SK-N-SH (cell line): ENCODE results near the gene VPS8. TPM values are rescaled to one million over a fixed set of nuclear protein-coding genes. Genes with fewer than 3 reads are reported as not detected.

Source experiments
- CTCF ChIA-PET: fragments of 300-600, 350-600 bp; formaldehyde crosslinking; extraction: SDS; loops from one replicate; lab custom pipeline; 2021; lab: Yijun Ruan, JAX
- POLR2A ChIA-PET: fragments of 350-600 bp; sonication (Branson Sonifier 250); formaldehyde crosslinking; extraction: SDS; loops from one replicate; lab custom pipeline; 2020; ENCODE audit warnings: antibody characterized with exemption, inconsistent platforms; lab: Yijun Ruan, JAX
- DNase-seq: peaks from one replicate; pipeline ENCODE4 v3.0.0; 2012
- H2AFZ ChIP-seq: fragments of 200-600 bp; sonication (generic); 2 replicates; pipeline ENCODE4 v1.8.1; 2016; ENCODE audit warnings: antibody characterized with exemption, mild to moderate bottlenecking, low read depth
- H3F3A ChIP-seq: fragments of 200-600 bp; sonication (generic); replicated peaks from 2 replicates; pipeline ENCODE3; 2016; ENCODE audit warnings: antibody characterized with exemption, mild to moderate bottlenecking; ENCODE audit not compliant: insufficient read depth
- H3K27ac ChIP-seq, 2 experiments: fragments of 200-500 bp in 1 of 2; fragments of 200-600 bp in 1 of 2; sonication (Bioruptor generic) in 1 of 2; sonication (generic), shearing (Covaris generic) in 1 of 2; 2 replicates each; pipeline versions ENCODE4 v1.5.1 to v1.6.1; 2014 to 2016; ENCODE audit warnings: low read depth in 2 of 2, inconsistent platforms in 1 of 2, low read length in 1 of 2, mild to moderate bottlenecking in 1 of 2, mixed read lengths in 1 of 2
- H3K27me3 ChIP-seq: fragments of 200-600 bp; sonication (generic), shearing (Covaris generic); 2 replicates; pipeline ENCODE4 v1.6.1; 2016; ENCODE audit warnings: mixed run types; ENCODE audit not compliant: insufficient read depth
- H3K36me3 ChIP-seq, 2 experiments: fragments of 200-500 bp in 1 of 2; fragments of 200-600 bp in 1 of 2; sonication (Bioruptor generic) in 1 of 2; sonication (generic) in 1 of 2; replicated peaks in 1 of 2; 2 replicates each; pipeline versions ENCODE3 to v1.5.1; 2014 to 2016; ENCODE audit warnings: low read length in 1 of 2, mild to moderate bottlenecking in 1 of 2; ENCODE audit not compliant: insufficient read depth in 2 of 2, control insufficient read depth in 1 of 2
- H3K4me1 ChIP-seq, 2 experiments: fragments of 200-500 bp in 1 of 2; fragments of 200-600 bp in 1 of 2; sonication (Bioruptor generic) in 1 of 2; sonication (generic), shearing (Covaris generic) in 1 of 2; 2 replicates each; pipeline versions ENCODE4 v1.5.1 to v1.6.1; 2014 to 2016; ENCODE audit warnings: low read depth in 1 of 2, low read length in 1 of 2, mixed run types in 1 of 2; ENCODE audit not compliant: insufficient read depth in 2 of 2, control insufficient read depth in 1 of 2
- H3K4me2 ChIP-seq: fragments of 200-600 bp; sonication (generic), shearing (Covaris generic); 2 replicates; pipeline ENCODE4 v1.6.1; 2017; ENCODE audit warnings: mixed run types
- H3K4me3 ChIP-seq, 2 experiments: fragments of 200-500 bp in 1 of 2; fragments of 200-600 bp in 1 of 2; sonication (Bioruptor generic) in 1 of 2; sonication (generic), shearing (Covaris generic) in 1 of 2; 2 replicates each; pipeline versions ENCODE4 v1.5.1 to v1.8.1; 2014 to 2016; ENCODE audit warnings: low read depth in 2 of 2, inconsistent platforms in 1 of 2, low read length in 1 of 2, mild to moderate bottlenecking in 1 of 2, mixed read lengths in 1 of 2, moderate library complexity in 1 of 2
- H3K79me2 ChIP-seq: fragments of 200-600 bp; sonication (generic); 2 replicates; pipeline ENCODE4 v1.8.1; 2017; ENCODE audit warnings: mild to moderate bottlenecking; ENCODE audit not compliant: insufficient read depth
- H3K9ac ChIP-seq: fragments of 200-600 bp; sonication (generic); 2 replicates; pipeline ENCODE4 v1.6.1; 2017; ENCODE audit warnings: mixed run types
- H3K9me2 ChIP-seq: fragments of 200-600 bp; sonication (generic); 2 replicates; pipeline ENCODE4 v1.6.1; 2017; ENCODE audit warnings: mixed run types
- H3K9me3 ChIP-seq: fragments of 200-600 bp; sonication (generic); 2 replicates; pipeline ENCODE4 v1.6.1; 2017; ENCODE audit warnings: mixed run types, mild to moderate bottlenecking, moderate library complexity
- H4K20me1 ChIP-seq: fragments of 200-600 bp; sonication (generic); 2 replicates; pipeline ENCODE4 v1.6.1; 2017; ENCODE audit warnings: mild to moderate bottlenecking, mixed run types; ENCODE audit not compliant: insufficient read depth
- EP300 ChIP-seq, 2 experiments: IDR thresholded peaks; 2 replicates each; pipeline versions ENCODE4 v1.4.0 to v1.6.1; 2012; ENCODE audit warnings: borderline replicate concordance in 1 of 2, low read depth in 1 of 2, low read length in 1 of 2
- EZH2phosphoT487 ChIP-seq: fragments of 200-600 bp; sonication (generic); IDR thresholded peaks from 2 replicates; pipeline ENCODE4 v1.6.1; 2017; ENCODE audit warnings: low read depth, mixed run types, mild to moderate bottlenecking, antibody characterized with exemption, moderate library complexity, borderline replicate concordance
- JUND ChIP-seq: IDR thresholded peaks from 2 replicates; pipeline ENCODE4 v1.4.0; 2012
- MEF2A ChIP-seq: IDR thresholded peaks from 2 replicates; pipeline ENCODE4 v1.4.0; 2012; ENCODE audit warnings: low read depth, borderline replicate concordance
- RXRA ChIP-seq: IDR thresholded peaks from 2 replicates; pipeline ENCODE4 v1.4.0; 2012; ENCODE audit warnings: low read depth, mild to moderate bottlenecking, borderline replicate concordance
- TAF1 ChIP-seq: IDR thresholded peaks from 2 replicates; pipeline ENCODE4 v1.6.1; 2012; ENCODE audit warnings: low read depth, mild to moderate bottlenecking, low read length, moderate library complexity, borderline replicate concordance
- TCF12 ChIP-seq: IDR thresholded peaks from 2 replicates; pipeline ENCODE4 v1.4.0; 2012
- TEAD4 ChIP-seq: IDR thresholded peaks from 2 replicates; pipeline ENCODE4 v1.4.0; 2012; ENCODE audit warnings: mild to moderate bottlenecking, borderline replicate concordance; ENCODE audit not compliant: insufficient read depth
- WGBS: methylation state at CpG from one replicate; pipeline ENCODE4 v1.1.6; 2017; ENCODE audit warnings: low lambda C conversion rate; 5-methylcytosine and 5-hydroxymethylcytosine counted together
- polyA plus RNA-seq, 3 experiments: library from polyadenylated mRNA; depleted of rRNA; stranded (reverse); fragments of >200 nt; gene quantifications; 2 replicates each; pipeline ENCODE4 v1.2.3, GENCODE V29; 2012
- TF ChIP-seq, protein P1 (sequence below): IDR thresholded peaks from 2 replicates; pipeline ENCODE4 v1.4.0; 2012; ENCODE audit warnings: low read depth, borderline replicate concordance
- TF ChIP-seq, protein P2 (sequence below): IDR thresholded peaks from 2 replicates; pipeline ENCODE4; 2012
- TF ChIP-seq, protein P3 (sequence below): IDR thresholded peaks from 2 replicates; pipeline ENCODE4 v1.4.0; 2012; ENCODE audit warnings: low read depth
- TF ChIP-seq, protein P4 (sequence below): fragments of 150-350 bp; IDR thresholded peaks from 2 replicates; pipeline ENCODE4 v1.6.1; 2016; ENCODE audit warnings: mild to moderate bottlenecking, low read depth, low read length

Gene VPS8
- polyA plus RNA-seq, 1 of the 3 experiments (the other 2 are of a cell fraction): 12.8 TPM

DNA sequence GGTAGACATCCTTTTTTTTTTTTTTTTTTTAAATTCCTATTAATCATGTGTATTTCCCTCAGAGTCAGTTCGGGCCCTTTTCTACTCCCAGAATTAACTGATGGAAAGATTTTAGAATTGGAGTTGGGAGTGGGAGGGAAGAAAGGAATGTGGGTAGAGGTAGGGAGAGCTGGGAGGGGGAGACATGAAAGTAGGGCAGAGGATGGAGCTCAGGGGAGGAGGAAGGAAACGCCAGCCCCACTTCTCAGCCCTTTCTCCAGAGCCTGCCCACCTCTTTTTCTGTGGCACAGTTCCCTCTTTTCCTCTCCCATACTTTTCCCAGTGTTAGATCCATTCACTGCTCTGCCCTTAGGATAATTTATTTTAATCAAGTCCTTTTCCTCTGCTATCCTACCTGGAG lies 129.4 kb downstream of the VPS8 start (continued):
- TF ChIP-seq, protein P1, sequence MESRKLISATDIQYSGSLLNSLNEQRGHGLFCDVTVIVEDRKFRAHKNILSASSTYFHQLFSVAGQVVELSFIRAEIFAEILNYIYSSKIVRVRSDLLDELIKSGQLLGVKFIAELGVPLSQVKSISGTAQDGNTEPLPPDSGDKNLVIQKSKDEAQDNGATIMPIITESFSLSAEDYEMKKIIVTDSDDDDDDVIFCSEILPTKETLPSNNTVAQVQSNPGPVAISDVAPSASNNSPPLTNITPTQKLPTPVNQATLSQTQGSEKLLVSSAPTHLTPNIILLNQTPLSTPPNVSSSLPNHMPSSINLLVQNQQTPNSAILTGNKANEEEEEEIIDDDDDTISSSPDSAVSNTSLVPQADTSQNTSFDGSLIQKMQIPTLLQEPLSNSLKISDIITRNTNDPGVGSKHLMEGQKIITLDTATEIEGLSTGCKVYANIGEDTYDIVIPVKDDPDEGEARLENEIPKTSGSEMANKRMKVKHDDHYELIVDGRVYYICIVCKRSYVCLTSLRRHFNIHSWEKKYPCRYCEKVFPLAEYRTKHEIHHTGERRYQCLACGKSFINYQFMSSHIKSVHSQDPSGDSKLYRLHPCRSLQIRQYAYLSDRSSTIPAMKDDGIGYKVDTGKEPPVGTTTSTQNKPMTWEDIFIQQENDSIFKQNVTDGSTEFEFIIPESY: no peak
- TF ChIP-seq JUND: no peak
- TF ChIP-seq MEF2A: no peak
- no peak for TF ChIP-seq EZH2phosphoT487
- TF ChIP-seq, all 33 proteins: peak for 0

DNA sequence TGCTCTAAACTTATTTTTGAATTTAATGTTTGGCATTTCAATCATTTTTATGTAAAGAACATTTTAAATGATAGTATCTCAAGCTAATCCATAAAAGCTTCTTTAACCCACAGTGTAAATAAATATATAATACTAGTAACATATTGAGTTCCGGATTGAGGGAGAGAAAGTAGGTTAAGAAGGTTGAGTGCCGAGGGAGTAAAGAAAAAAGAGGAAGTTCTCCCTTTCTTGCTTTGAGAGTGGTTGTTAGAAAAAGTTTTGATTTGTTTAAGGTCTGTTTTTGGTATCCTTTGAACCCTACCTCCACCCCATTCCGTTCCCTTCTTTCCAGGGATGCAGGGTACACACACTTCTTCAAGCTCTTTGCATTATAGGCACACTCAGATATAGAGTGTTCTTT lies 130.8 kb downstream of the VPS8 start:
- H3K9me3 ChIP-seq: no peaks in the 10 kb centered on the region
- H3K4me2 ChIP-seq: no peak overlapping the region
- H3K79me2 ChIP-seq: no peaks in the 10 kb centered on the region
- 92% methylated on average over 3 of the region's 3 CpGs for WGBS
- POLR2A ChIA-PET: no interaction called here
- no peaks in the 10 kb centered on the region for H4K20me1 ChIP-seq
- DNase-seq: no peak
- TF ChIP-seq, protein P2, sequence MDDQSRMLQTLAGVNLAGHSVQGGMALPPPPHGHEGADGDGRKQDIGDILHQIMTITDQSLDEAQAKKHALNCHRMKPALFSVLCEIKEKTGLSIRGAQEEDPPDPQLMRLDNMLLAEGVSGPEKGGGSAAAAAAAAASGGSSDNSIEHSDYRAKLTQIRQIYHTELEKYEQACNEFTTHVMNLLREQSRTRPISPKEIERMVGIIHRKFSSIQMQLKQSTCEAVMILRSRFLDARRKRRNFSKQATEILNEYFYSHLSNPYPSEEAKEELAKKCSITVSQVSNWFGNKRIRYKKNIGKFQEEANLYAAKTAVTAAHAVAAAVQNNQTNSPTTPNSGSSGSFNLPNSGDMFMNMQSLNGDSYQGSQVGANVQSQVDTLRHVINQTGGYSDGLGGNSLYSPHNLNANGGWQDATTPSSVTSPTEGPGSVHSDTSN: no peak
- TF ChIP-seq EP300 (IDR thresholded peaks at IDR 0.05; ENCODE audit: borderline replicate concordance in 1 of 2, low read depth in 1 of 2, low read length in 1 of 2) (no peak), TCF12 (no peak), RXRA (no peak), TEAD4 (no peak), TAF1 (no peak)
- TF ChIP-seq, protein P3, sequence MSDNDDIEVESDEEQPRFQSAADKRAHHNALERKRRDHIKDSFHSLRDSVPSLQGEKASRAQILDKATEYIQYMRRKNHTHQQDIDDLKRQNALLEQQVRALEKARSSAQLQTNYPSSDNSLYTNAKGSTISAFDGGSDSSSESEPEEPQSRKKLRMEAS: no peak
- TF ChIP-seq, protein P4, sequence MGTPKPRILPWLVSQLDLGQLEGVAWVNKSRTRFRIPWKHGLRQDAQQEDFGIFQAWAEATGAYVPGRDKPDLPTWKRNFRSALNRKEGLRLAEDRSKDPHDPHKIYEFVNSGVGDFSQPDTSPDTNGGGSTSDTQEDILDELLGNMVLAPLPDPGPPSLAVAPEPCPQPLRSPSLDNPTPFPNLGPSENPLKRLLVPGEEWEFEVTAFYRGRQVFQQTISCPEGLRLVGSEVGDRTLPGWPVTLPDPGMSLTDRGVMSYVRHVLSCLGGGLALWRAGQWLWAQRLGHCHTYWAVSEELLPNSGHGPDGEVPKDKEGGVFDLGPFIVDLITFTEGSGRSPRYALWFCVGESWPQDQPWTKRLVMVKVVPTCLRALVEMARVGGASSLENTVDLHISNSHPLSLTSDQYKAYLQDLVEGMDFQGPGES: no peak
- TF ChIP-seq, all 33 proteins: peak for 0
- Histone ChIP-seq H3K36me3 (peaks cover 14 to 27% of the 10 kb centered on the region in 2 experiments), H3K4me3 (no peak overlapping the region), H3K27me3 (no peaks in the 10 kb centered on the region), H3F3A (no peaks in the 10 kb centered on the region), H3K4me1 (no peaks in the 10 kb centered on the region), H3K9me2 (no peaks in the 10 kb centered on the region), H3K27ac (no peak overlapping the region), H3K9ac (no peak overlapping the region), H2AFZ (no peak overlapping the region)
- CTCF ChIA-PET: no interaction called here
